ENCODE measurements around the gene AFAP1.

The AFAP1 gene

GRCh38 chr4:7815562-7815961 lies 124.1 kb downstream of the AFAP1 start:
- DNase-seq: no peak

- no peak for DNase-seq
Measured at GRCh38 chr4:7814451-7814850, 125.2 kb downstream of the AFAP1 start.

GRCh38 chr4:7813674-7814073 lies 126.0 kb downstream of the AFAP1 start:
- no peak for DNase-seq

- no peak for DNase-seq
Measured at GRCh38 chr4:7812921-7813320, 126.7 kb downstream of the AFAP1 start.

GRCh38 chr4:7812231-7812857 lies 127.3 kb downstream of the AFAP1 start:
- no peak for DNase-seq

- DNase-seq: no peak
Measured at GRCh38 chr4:7811536-7812191, 128.0 kb downstream of the AFAP1 start.

DNA sequence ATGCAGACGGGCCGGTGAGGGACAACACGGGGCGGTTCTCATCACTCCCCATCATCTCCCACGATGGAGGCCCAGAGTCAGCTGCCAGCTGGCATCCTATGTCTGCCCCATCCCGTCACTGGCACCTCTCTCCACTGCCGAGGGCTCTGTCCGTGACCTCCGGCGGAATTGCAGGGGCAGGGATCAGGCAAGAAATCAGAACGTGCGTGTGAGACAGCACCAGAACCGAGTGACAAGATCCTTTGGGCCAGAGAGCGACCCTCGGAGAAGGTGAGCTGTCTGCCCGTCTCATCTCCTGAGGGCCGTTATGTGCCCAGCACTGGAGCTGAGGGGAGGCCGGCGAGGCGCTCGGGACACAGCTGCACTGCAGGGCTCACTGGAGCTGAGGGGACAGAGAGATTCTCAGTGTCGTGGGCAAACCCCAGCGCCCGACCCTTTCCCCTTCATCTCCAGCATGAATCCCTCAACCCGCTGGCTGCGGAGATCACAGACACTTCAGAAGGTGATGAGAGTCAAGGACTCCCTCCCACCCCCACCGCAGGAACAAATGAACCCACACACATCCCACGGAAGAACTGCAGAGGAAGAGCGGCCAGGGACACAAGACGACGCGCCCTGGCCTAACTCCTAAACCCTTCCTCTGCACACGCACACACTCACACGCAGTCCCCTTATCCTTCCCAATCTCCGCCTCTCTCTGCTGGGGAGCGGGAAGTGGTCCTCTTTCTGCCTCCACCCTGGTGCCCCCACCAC lies 128.7 kb downstream of the AFAP1 start:
- no peak for DNase-seq

DNA sequence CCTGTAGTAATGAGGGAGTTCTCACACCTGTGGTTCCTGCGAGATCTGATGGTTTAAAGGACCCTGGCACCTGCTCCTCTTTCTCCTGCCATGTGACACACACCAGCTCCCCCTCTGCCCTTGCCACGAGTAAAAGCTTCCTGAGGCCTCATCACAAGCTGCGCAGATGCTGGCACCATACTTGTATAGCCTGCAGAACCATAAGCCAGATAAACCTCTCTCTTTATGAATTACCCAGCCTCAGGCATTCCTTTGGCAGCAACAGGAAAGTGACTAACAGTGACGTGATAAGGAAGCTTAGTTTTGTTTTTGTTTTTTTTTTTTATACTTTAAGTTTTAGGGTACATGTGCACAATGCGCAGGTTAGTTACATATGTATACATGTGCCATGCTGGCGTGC lies 130.9 kb downstream of the AFAP1 start:
- DNase-seq: no peak

- no peak for DNase-seq
Measured at GRCh38 chr4:7808181-7808580, 131.5 kb downstream of the AFAP1 start.

GRCh38 chr4:7807351-7807921 lies 132.2 kb downstream of the AFAP1 start:
- no peak for DNase-seq

- no peak for DNase-seq
Measured at GRCh38 chr4:7806338-7807090, 133.1 kb downstream of the AFAP1 start.

DNA sequence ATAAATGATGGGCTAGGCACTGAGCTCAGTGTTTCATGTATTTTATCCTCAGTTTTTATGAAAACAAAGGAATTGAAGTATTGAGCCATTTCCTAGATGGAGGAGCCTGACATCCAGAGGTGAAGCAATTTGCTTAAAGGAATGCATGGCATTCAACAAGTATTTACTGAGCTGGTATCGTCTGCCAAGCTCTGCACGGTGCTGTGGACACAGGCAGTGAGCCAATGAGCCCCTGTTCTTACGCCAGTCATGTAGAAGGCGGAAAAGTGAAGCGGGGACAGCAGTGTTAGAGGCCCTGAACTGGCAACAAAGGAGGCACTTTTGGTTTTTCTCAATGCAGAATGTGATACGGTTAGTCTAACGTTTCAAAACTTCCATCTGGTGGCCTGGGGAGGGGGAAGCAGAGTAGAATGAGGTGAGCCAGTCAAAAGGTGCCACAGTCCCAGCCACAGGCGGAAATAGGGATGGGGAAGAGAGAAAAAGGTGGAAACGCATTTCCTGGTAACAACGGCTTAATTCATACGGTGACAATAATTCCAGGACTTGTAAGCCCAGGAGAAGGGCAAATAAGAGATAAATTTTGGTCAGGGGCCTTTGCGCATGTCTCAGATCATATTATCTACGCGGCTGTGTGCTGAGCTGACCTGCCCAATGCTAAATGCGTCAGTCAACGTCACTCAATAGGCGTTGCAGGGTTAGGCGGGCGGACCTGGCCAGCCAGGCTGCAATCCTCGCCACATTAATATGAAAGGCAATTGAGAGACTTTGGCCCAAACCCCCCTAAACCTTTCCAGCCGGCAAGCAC lies 133.9 kb downstream of the AFAP1 start:
- DNase-seq: no peak

GRCh38 chr4:7804756-7805385 lies 134.8 kb downstream of the AFAP1 start:
- DNase-seq: no peak

DNA sequence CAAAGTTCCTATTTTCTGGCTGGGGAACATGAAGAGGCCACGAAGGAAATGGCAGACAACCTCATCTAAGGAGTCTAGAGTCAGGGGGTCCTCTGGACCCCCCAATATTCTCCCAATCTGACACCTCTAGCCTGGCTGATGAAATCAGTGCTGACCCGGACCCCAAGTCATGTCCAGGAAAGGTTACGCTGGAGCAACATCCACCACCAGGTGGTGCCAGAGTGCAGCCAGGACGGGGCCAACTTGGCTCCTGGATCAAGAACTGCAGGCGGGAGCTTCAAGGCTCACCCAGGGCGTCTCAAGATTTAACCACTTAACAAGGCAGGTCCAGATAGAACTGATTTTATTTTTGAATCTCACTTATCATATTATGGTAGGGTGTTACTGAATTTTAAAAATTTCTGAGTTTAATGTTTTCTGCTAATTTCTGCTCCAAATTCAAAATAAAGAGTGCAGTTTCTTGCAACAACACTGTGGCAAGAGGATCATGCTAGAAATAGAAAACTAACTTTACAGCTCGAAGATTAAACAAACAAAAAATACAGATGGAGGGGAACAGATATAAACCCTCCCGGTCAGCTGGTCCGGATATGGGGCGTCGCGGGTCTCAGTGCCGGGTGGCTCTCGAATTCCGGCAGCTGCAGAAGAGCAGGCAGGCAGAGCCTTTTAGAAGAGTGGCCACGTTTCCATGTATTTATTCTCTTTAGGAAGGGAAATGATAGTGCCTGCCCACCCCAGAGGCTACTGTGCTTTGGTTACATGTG lies 135.5 kb downstream of the AFAP1 start:
- no peak for DNase-seq

DNA sequence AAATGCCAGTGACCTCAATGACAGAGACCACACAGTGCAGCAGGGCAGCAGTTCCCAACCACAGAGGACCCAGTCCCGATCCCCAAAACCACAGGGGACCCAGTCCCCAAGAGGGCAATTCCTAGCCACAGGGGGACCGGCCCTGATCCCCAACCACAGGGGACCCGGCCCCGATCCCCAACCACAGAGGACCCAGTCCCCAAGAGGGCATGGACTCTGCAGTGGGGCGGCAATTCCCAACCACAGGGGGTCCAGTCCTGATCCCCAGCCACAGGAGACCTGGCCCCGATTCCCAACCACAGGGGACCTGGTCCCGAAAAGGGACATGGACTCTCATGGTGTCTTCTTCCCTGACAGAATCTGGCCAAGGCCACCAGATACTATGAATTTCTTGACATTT lies 136.3 kb downstream of the AFAP1 start:
- DNase-seq: no peak

- DNase-seq: peak; percentile 20
Measured at GRCh38 chr4:7802093-7802726, 137.5 kb downstream of the AFAP1 start.

GRCh38 chr4:7801641-7802040 lies 138.0 kb downstream of the AFAP1 start:
- no peak for DNase-seq

DNA sequence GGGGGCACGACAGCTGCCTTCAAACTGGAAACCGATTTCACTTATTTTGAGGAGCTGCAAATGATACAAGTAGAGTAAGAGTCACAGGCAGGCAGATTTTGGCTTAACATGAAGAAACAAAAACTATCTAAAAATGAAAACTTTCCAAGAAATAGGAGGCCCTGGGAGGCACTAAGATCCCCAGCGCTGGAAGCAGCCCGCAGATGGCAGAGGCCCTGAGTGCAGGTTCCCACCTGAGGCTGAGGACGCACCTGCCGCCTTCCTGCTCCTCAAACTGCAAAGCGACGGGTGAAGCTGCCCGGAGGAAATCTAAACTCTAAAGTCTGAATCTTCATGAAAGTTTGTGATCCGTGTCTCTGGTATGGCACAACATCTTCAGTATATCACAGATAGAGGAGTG lies 138.7 kb downstream of the AFAP1 start:
- no peak for DNase-seq

DNA sequence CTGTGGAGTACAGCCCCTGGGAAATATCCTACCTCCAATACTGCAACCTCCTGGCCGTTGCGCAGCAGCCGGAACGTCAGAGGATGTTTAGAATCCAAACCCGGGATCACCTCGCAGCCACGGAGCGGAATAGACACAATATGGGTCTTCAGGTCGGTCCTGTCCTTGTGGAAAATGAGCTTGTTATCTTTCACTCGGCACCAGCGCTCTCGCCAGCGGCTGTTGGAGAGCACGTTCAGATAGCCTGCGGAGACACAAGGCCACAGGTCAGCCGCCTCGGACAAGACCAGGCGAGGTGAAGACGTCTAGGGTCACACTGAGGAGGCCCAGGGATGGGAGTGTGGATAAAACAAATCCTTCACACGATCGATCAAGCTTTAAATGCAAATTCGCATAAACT lies 139.3 kb downstream of the AFAP1 start:
- no peak for DNase-seq

- DNase-seq: no peak
Measured at GRCh38 chr4:7799736-7800135, 139.9 kb downstream of the AFAP1 start.

All from NCI-H2171 (cell line).